CMK (cell line): ENCODE data around the gene MRM2.

ENCODE experiments used
- DNase-seq: peaks from one replicate; pipeline ENCODE4 v3.0.0-alpha.2; 2010; ENCODE audit warnings: low read depth

The MRM2 gene

GRCh38 chr7:2266911-2267310 lies 24.9 kb upstream of the MRM2 start:
- DNase-seq: no peak

GRCh38 chr7:2264158-2264557 lies 22.2 kb upstream of the MRM2 start:
- no peak for DNase-seq

- no peak for DNase-seq
Observed at GRCh38 chr7:2263176-2263575, 21.2 kb upstream of the MRM2 start.

- DNase-seq: no peak
Observed at GRCh38 chr7:2261611-2262010, 19.6 kb upstream of the MRM2 start.

- DNase-seq: no peak
Observed at GRCh38 chr7:2260820-2261219, 18.8 kb upstream of the MRM2 start.

- no peak for DNase-seq
Observed at GRCh38 chr7:2259480-2259879, 17.5 kb upstream of the MRM2 start.

GRCh38 chr7:2258661-2259365 lies 16.8 kb upstream of the MRM2 start:
- DNase-seq: no peak

- DNase-seq: no peak
Observed at GRCh38 chr7:2257651-2258050, 15.6 kb upstream of the MRM2 start.

GRCh38 chr7:2257046-2257551 lies 15.1 kb upstream of the MRM2 start:
- DNase-seq: no peak

- DNase-seq: no peak
Observed at GRCh38 chr7:2256306-2257045, 14.5 kb upstream of the MRM2 start.

GRCh38 chr7:2255145-2256139 lies 13.4 kb upstream of the MRM2 start:
- DNase-seq: no peak

GRCh38 chr7:2254429-2255144 lies 12.6 kb upstream of the MRM2 start:
- DNase-seq: no peak

GRCh38 chr7:2253525-2254244 lies 11.7 kb upstream of the MRM2 start:
- DNase-seq: no peak

- DNase-seq: no peak
Observed at GRCh38 chr7:2253021-2253420, 11.0 kb upstream of the MRM2 start.

- peak; percentile 59 for DNase-seq
Observed at GRCh38 chr7:2251841-2252771, 10.1 kb upstream of the MRM2 start.

GRCh38 chr7:2251381-2251780 lies 9.4 kb upstream of the MRM2 start:
- DNase-seq: no peak

- DNase-seq: no peak
Observed at GRCh38 chr7:2249744-2250323, 7.8 kb upstream of the MRM2 start.

GRCh38 chr7:2248984-2249694 lies 7.1 kb upstream of the MRM2 start:
- peak; percentile 72 for DNase-seq
